ENCODE measurements around the gene FNDC3A. TPM values are rescaled to one million over a fixed set of nuclear protein-coding genes. Genes with fewer than 3 reads are reported as not detected.

FNDC3A gene
- total and polyA plus RNA-seq, 9 of the 15 experiments (the other 6 are each of a cell fraction or from before 2014, with no cell fraction given) = 4.1 to 22.0 (median 13.5) TPM

DNA sequence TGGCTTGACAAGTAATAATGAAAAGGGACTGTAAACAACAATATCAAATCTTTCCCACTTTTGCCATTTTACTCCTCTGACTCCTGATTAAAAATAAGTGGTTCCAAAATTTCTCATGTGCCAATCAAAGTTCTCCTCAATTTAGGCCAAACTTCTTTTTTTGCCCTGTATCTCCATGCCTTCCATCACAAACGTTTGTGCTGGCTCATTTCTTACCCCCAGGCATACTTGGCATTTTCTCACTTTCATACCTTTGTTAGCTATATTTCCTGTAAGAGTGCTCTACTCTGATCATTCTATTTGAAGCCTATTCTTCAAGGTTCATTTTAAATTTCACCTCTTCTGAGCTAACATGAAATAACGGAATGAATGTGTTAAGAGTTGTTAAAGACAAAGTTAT is 10.0 kb upstream of the FNDC3A start:
- H3K27me3 ChIP-seq (ENCODE audit: control insufficient read depth in 2 of 2, insufficient read depth in 2 of 2, low read length in 2 of 2) = no peaks in the 10 kb centered on the region
- H3K36me3 ChIP-seq (ENCODE audit: control insufficient read depth, insufficient read depth, low read length) = no peaks in the 10 kb centered on the region
- BruUV-seq (replicated peaks) = no TSS peak
- H4K20me1 ChIP-seq (replicated peaks; ENCODE audit: control insufficient read depth, insufficient read depth, low read length) = no peaks in the 10 kb centered on the region
- ATAC-seq = no peak
- DNase-seq (ENCODE audit: extremely low read depth in 1 of 4, low spot score in 3 of 4) = no peak
- no peak overlapping the region for H3K27ac ChIP-seq (ENCODE audit: extremely low read depth, low read depth, low read length)
- no peak overlapping the region for H3K9ac ChIP-seq (ENCODE audit: insufficient read depth in 1 of 2, low read depth in 2 of 2, low read length in 2 of 2)
- no peak overlapping the region for H3K4me3 ChIP-seq
- in situ Hi-C loops (cut with MboI) (no loop called here), intact Hi-C loops (cut with micrococcal nuclease) (no loop called here)
- no peak overlapping the region for H2AFZ ChIP-seq (ENCODE audit: low read depth, low read length)
- no peaks in the 10 kb centered on the region; the same call in 1 of the 2 replicates for H3K9me3 ChIP-seq (replicated peaks; ENCODE audit: control insufficient read depth, insufficient read depth, low read depth, low read length)
- H3K4me2 ChIP-seq (ENCODE audit: insufficient read depth, low read length) = no peak overlapping the region
- TF ChIP-seq MBD1 (CRISPR knock-in tag; IDR thresholded peaks at IDR 0.05) (no peak), DACH1 (IDR thresholded peaks at IDR 0.05; ENCODE audit: partially characterized antibody) (no peak), ZNF12 (CRISPR knock-in tag; IDR thresholded peaks at IDR 0.05) (no peak)
- H3K4me1 ChIP-seq (replicated peaks in 1 of 2; ENCODE audit: control insufficient read depth in 2 of 2, insufficient read depth in 2 of 2, low read length in 2 of 2) = 0 out of 5 replicates have a peak, but pooled peaks cover 0 to 2% of the 10 kb centered on the region in 2 experiments
- H3K9me1 ChIP-seq (ENCODE audit: control insufficient read depth, insufficient read depth, low read length) = no peaks in the 10 kb centered on the region
- POLR2A ChIA-PET = no interaction called here
- 20% methylated on average over 2 of the region's 2 CpGs for WGBS (ENCODE audit: insufficient coverage, low coverage, missing lambda C conversion rate)
- CTCF ChIA-PET (ENCODE audit: low intra/inter-chr PET ratio) = no interaction called here
- no peak for FAIRE-seq
- no peaks in the 10 kb centered on the region for H3K79me2 ChIP-seq (ENCODE audit: control insufficient read depth, insufficient read depth, low read length)

DNA sequence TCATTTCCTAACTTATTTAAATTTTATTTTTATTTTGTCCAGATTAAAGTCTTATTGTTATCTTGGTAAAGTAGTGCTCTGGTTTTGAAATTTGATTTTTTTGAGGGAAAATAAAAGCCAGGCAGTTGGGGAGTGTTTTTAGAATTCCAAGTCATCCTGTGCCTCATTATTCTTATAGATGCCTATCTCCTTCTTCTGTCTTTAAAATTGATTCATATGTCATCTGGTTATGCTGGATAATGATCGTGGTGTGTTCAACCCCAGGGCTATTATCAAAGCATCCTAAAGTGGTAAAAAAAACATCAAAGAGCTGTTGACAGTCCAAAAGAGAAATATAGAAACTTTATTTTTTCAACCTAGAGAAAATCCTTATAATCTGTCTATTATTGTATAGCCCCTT is 6.0 kb upstream of the FNDC3A start:
- FAIRE-seq = no peak

More for the DNA sequence above, 6.0 kb upstream of the FNDC3A start:
- TF ChIP-seq ZNF695 (CRISPR knock-in tag; IDR thresholded peaks at IDR 0.05) = no peak
- TF ChIP-seq ZFP1 (CRISPR knock-in tag; IDR thresholded peaks at IDR 0.05) = no peak
- TF ChIP-seq MEIS2 (IDR thresholded peaks at IDR 0.05; ENCODE audit: partially characterized antibody) = peak; percentile 49
- TF ChIP-seq PBX2 (CRISPR knock-in tag; IDR thresholded peaks at IDR 0.05; ENCODE audit: low read depth) = no peak
- peak; percentile 43; the same call in 1 of the 2 replicates for TF ChIP-seq PBX2 (tag; conservative IDR thresholded peaks at IDR 0.05; ENCODE audit: low read depth)
- no peaks in the 10 kb centered on the region for H4K20me1 ChIP-seq (replicated peaks; ENCODE audit: control insufficient read depth, insufficient read depth, low read length)
- ChIA-PET CTCF (ENCODE audit: low intra/inter-chr PET ratio) (no interaction called here), POLR2A (no interaction called here)
- H3K4me3 ChIP-seq = no peak overlapping the region
- H3K4me2 ChIP-seq (ENCODE audit: insufficient read depth, low read length) = no peak overlapping the region
- 0% methylated on average over 1 of the region's 1 CpG for WGBS (ENCODE audit: insufficient coverage, low coverage, missing lambda C conversion rate)
- no peaks in the 10 kb centered on the region for H3K27me3 ChIP-seq (ENCODE audit: control insufficient read depth in 2 of 2, insufficient read depth in 2 of 2, low read length in 2 of 2)
- no peak overlapping the region for H3K9ac ChIP-seq (ENCODE audit: insufficient read depth in 1 of 2, low read depth in 2 of 2, low read length in 2 of 2)
- H3K36me3 ChIP-seq (ENCODE audit: control insufficient read depth, insufficient read depth, low read length) = no peaks in the 10 kb centered on the region
- H3K27ac ChIP-seq (ENCODE audit: extremely low read depth, low read depth, low read length) = no peak overlapping the region
- peaks cover 6% of the 10 kb centered on the region; the same call in 1 of the 2 replicates for H3K9me3 ChIP-seq (replicated peaks; ENCODE audit: control insufficient read depth, insufficient read depth, low read depth, low read length)
- no peak overlapping the region for H2AFZ ChIP-seq (ENCODE audit: low read depth, low read length)
- no peaks in the 10 kb centered on the region for H3K79me2 ChIP-seq (ENCODE audit: control insufficient read depth, insufficient read depth, low read length)
- no peak for ATAC-seq
- in situ Hi-C loops (cut with MboI) = no loop called here
- no peak for DNase-seq (ENCODE audit: extremely low read depth in 1 of 4, low spot score in 3 of 4)
- H3K9me1 ChIP-seq (ENCODE audit: control insufficient read depth, insufficient read depth, low read length) = no peaks in the 10 kb centered on the region
- intact Hi-C loops (cut with micrococcal nuclease) = no loop called here
- no peaks in the 10 kb centered on the region; a peak in 1 of 5 replicates for H3K4me1 ChIP-seq (replicated peaks in 1 of 2; ENCODE audit: control insufficient read depth in 2 of 2, insufficient read depth in 2 of 2, low read length in 2 of 2)
- BruUV-seq (replicated peaks) = no TSS peak
